ENCODE results near the gene ZMPSTE24. TPM values are rescaled to one million over a fixed set of nuclear protein-coding genes. Genes with fewer than 3 reads are reported as not detected.
"Not testable (repeated sequence)": the region's sequence is repeated elsewhere in the genome, so short reads cannot be mapped to it uniquely, and the experiment has no call there.

ZMPSTE24 gene
- total RNA-seq, 1 donor from 2014 or later = 25.8 TPM

DNA sequence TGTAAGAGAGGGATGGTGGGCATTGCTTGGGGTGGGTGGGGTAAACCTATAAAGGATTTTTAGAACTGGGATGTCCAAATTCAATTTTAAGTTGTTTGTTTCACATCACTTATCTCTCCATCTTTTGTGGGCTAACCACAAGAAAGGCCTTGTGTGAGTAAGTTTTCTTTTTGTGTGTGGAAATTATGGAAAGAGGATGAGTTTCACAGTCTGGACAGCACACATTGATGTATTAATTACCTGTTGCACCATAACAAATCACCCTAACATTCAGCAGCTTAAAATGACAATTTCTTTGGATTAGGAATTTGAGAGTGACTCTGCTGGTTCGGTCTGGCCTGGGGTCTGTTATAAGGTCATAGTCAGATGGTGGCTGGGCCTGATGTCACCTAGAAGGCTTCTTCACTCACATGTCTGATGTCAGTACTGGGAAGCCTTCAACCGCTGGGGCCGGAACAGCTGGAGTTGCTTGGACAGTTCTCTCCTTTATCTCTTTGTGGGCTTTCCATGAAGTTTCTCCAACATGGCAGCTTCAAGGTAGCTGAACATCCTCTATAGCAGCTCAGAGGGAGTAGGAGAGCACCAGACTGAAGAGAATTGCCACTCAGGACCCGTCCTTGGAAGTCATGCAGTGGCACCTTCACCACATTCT is 61.1 kb downstream of the ZMPSTE24 start:
- no peak for ATAC-seq

DNA sequence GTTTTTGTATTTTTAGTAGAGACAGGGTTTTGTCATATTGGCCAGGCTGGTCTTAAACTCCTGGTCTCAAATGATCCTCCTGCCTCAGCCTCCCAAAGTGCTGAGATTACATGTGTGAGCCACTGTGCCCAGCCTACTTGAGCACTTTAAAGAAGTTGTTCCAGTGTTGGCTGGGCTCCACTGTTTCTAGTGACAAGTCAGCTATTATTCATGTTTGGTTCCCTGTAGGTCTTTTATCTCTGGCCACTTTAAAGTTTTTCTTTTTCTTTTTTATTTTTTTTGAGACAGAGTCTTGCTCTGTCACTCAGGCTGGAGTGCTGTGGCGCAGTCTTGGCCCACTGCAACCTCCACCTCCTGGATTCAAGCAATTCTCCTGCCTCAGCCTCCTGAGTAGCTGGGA is 73.4 kb downstream of the ZMPSTE24 start:
- not testable (repeated sequence) for ATAC-seq

DNA sequence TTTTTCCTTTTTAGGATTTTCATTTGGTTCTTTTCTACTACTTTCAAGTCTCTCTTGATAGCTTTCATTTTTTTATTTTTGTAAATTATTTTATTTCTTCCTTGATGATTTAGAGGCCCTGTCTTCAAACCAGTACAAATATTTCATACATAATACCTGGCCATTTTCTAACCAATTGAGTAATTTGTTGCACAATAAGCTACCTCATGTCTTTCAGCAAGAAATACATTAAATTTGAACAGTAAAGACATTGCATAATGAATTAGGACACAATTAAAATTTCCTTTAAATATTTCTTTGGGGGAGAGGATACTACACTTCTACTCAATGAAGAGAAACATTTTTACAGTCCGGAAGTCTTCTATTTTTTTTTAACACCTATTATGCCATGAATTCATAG is 74.7 kb downstream of the ZMPSTE24 start:
- ATAC-seq = no peak

GRCh38 chr1:40337443-40337842 is 79.4 kb downstream of the ZMPSTE24 start:
- no peak for ATAC-seq

- ATAC-seq = peak; percentile 90
These were observed 80.8 kb downstream of the ZMPSTE24 start for GRCh38 chr1:40338745-40339419.

- ATAC-seq = peak; percentile 69
These were observed 81.6 kb downstream of the ZMPSTE24 start for GRCh38 chr1:40339420-40340323.

DNA sequence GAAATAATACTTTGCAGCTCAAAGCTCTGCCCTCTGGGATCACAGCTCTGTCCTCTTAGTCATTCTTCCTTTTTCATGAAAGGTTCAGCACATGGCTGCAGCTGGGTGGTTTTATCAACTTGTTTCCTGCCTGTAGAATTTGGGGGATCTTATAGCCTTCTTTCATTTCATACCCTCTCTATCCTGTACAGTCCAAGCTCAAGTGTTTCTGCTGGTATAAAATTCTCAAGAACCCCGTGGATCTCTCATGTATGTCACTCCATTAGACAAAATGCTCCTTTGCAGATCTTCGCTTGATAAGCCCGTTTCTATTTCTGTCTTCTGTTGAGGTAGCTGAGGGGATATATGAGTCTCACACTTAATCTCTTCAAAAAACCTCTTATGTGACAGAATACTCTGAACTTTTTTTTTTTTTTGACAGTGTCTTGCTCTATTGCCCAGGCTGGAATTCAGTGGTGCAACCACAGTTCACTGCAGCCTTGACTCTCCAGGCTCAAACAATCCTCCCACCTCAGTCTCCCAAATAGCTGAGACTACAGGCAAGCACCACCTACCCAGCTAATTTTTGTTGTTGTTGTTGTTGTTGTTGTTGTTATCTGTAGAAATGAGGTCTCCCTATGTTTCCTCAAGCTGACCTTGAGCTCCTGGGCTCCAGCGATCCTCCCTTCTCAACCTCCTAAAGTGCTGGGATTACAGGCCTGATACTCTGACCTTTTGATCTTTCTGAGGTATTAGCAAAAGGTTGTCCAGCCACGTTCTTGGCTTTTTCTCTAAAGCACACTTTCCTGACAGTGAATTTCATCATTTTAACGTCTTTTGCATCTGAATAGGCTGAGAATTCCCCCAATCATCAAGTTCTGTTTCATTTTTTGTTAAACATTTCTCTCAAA is 83.7 kb downstream of the ZMPSTE24 start:
- no peak for ATAC-seq

DNA sequence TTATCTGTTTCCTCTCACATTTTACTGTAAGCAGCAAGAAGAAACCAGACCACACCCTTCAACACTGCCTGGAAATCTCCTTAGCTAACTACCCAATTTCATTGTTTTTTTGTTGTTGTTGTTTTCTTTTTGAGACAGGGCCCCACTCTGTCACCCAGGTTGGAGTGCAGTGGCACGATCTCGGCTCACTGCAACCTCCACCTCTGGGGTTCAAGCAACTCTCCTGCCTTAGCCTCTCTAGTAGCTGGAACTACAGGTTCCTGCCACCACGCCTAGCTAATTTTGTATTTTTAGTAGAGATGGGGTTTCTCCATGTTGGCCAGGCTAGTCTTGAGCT is 84.3 kb downstream of the ZMPSTE24 start:
- ATAC-seq = not testable (repeated sequence)

Other genes starting within 250 kb of the ZMPSTE24 start
- gene CAP1, start 217.5 kb upstream of the ZMPSTE24 start, total RNA-seq = 240 TPM
- 41.0 TPM for gene PPT1, start 161.0 kb upstream of the ZMPSTE24 start, total RNA-seq
- 10.0 TPM for gene RLF, start 96.8 kb upstream of the ZMPSTE24 start, total RNA-seq
- not detected for gene TMCO2, start 10.3 kb upstream of the ZMPSTE24 start, total RNA-seq
- 0.64 TPM for gene COL9A2, start 59.0 kb downstream of the ZMPSTE24 start, total RNA-seq
- 17.9 TPM for gene SMAP2, start 115.5 kb downstream of the ZMPSTE24 start, total RNA-seq
- gene ZFP69B, start 192.2 kb downstream of the ZMPSTE24 start, total RNA-seq = 1.6 TPM
- 2.4 TPM for gene ZFP69, start 219.1 kb downstream of the ZMPSTE24 start, total RNA-seq